Stimulated activated CD8-positive, alpha-beta memory T cell treated with anti-CD3 and anti-CD28 coated beads, Interleukin-12 subunit alpha, Interleukin-12 subunit beta, amount 100 ng/mL, for 24 hours (primary cell): Measurements from ENCODE around the gene MRPL44.
A peak's percentile ranks its signal among the peaks of the same experiment; 100 is the strongest.
"Not testable (repeated sequence)": the region's sequence is repeated elsewhere in the genome, so short reads cannot be mapped to it uniquely, and the experiment has no call there.

Experiments
- DNase-seq: peaks from one replicate; pipeline ENCODE4 v3.0.0-alpha.2; 2020; ENCODE audit errors: extremely low read depth

Gene MRPL44

GRCh38 chr2:223971731-223972130, 14.5 kb downstream of the MRPL44 start:
- DNase-seq, result no peak

- DNase-seq, result no peak
Observed at GRCh38 chr2:223972656-223973102, 15.4 kb downstream of the MRPL44 start.

DNA sequence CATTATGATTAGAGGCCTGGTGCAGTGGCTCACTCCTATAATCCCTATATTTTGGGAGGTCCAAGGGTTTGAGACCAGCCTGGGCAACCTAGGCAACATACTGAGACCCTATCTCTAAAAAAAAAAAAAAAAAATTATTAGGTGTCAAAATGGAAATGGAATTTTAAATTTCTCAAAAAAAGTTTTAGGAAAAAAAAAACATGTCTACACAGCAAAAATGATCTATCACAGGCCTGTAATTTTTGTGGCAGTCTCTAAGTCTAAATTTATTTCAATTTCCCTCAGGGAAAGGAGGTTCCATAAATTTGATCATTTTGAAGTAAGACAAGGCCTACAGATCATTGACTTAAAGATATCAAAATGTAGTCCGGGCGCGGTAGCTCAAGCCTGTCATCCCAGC, 16.3 kb downstream of the MRPL44 start:
- DNase-seq, result no peak

- DNase-seq, result no peak
Observed at GRCh38 chr2:223976635-223977226, 19.5 kb downstream of the MRPL44 start.

GRCh38 chr2:223978451-223978850, 21.2 kb downstream of the MRPL44 start:
- no peak for DNase-seq

- DNase-seq, result no peak
Observed at GRCh38 chr2:223979730-223980396, 22.6 kb downstream of the MRPL44 start.

DNA sequence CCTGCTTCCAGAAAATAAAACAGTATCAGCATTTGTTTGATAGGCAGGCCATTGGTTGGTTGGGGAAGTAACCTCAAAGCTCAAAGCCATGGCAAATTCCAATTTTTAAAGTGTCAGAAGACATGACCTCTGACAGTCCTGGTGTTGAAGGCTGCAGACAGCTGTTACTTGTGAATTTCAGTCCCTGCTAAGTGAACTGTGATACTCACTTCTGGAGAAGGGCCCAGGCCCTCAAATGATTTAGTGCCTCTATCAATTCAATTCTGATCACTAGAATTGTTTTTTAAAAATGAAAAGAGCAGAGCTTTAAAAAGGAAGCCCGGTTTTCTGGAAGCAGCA, 23.1 kb downstream of the MRPL44 start:
- no peak for DNase-seq

DNA sequence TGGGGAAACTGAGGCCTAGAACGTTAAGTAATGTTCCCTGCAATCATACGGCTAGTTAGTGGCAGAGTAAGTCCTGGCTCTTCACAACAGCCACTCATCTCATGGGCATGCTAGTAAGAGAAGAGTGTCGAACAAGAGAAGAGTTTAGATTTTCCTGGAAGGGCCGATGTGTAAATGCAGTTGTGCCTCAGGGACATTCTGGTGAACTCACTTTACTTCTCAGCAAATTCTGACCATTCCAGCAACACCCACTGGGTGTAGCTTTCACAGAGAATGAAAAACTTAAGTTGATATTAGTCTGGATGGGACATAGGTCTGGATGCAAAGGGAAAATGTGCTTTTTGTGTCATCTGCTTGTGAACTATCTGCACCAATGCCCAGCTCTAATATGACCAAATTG, 23.5 kb downstream of the MRPL44 start:
- DNase-seq, result no peak

- DNase-seq, result no peak
Observed at GRCh38 chr2:223981241-223981640, 24.0 kb downstream of the MRPL44 start.

GRCh38 chr2:223989206-223989855, 32.1 kb downstream of the MRPL44 start:
- no peak for DNase-seq

DNA sequence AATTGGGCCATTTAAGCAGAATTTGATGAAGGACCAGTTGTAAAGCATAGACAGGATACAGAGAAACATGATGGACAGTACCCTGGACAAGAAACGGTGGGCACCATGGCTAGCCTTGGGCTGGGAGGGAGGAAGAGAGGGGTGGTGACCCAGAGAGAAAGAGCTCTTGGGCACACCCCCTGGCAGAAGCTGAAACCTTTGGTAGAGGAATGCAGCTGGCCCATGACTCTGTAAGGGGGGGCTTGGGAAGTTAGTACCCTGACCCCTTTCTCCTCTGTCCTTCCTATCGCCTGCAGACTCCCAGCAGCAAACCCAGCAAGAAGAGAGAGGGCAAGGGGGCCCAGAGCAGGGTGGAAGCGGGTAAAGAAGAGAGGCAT, 32.6 kb downstream of the MRPL44 start:
- no peak for DNase-seq

- DNase-seq, result no peak
Observed at GRCh38 chr2:223991611-223992010, 34.3 kb downstream of the MRPL44 start.

DNA sequence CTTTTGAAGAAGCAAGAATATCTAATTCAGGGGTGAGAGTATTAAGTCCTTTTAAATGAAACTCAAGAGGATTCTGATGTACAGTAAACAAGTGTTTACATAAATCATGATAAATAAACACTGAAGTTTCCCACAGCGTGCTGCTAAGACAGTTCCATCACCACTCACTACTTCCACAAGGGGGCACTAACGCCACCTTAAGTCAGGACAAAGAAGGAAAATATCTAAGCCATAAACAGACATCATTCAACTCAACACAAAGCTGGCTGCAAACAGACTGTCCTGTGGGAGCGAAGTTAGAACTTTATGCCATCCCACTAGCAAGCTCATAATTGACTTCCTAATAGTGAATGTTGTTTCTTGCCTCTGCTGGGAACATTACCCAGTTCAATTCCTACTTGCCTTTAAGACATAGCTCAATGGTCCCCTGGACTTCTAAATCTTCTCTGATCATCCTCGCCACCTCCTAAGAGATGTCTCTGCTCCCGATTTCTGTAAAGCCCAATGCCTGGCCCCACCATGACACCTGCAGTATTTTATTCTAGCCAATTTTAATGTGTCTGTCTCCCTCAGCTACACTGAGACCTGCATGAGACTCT, 36.5 kb downstream of the MRPL44 start:
- peak; percentile 19 for DNase-seq

DNA sequence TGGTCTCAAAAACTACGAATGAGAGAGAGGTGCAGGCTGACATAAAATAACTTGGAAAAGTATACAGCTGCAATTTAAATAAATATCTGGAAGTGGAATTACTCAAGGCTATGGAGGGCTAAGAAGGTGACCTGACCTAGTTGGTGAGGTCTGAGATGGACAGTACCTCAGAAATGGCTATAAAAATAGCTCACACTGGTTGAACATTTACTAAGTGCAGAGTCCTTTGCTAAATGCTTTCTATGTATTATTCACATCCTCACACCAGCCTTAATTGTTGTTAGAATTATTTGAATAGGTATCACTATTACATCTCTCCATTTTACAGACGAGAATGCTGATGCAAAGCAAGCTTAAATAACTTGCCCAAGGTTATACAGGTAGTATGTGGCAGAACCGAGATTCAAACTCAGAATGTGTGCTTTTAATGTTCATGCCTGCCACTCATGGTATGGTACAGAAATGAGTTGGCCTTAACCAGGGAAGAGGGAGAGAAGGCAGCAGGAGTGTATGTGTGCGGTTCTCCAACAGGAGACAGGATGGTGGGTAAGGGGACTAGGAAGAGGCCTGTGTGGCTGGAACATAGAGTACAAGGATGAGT, 37.4 kb downstream of the MRPL44 start:
- DNase-seq, result no peak

- DNase-seq, result no peak
Observed at GRCh38 chr2:223995569-223995968, 38.3 kb downstream of the MRPL44 start.

DNA sequence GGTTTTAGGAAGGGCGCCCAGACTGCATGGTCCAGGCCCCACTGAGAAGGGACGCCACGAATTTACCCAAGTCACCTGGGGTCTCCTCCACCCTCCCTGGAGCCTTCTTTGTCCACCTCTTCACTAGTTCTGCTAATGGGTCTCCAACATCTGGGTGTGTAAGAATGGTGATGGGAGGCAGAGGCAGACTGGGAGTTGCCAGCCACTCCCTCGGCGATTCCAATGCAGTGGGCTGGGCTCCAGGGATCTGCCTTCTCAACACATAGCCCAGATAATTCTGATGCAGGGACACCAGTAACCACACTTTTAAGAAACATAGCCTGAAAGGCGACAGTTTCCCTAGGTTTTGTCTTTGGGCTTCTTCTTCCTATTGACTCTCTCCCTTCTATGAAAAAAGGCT, 39.1 kb downstream of the MRPL44 start:
- no peak for DNase-seq

DNA sequence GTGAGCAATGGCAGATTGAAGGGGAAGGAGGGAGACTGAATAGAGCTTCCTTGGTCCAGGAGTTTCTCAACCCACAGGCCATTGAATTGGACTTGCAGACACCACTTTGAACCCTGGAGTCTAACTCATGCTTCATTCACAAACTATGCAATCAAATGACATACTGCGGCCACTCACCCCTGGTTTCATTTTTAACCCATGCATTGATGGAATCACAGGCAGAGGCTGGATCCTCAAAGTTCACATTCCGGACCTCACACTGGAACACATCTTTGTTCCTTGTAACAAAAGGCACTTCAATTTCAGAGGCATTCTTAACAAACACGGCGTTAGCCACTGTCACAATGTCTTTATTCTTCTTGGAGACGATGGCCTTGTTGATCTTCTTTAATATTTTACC, 40.7 kb downstream of the MRPL44 start:
- no peak for DNase-seq

DNA sequence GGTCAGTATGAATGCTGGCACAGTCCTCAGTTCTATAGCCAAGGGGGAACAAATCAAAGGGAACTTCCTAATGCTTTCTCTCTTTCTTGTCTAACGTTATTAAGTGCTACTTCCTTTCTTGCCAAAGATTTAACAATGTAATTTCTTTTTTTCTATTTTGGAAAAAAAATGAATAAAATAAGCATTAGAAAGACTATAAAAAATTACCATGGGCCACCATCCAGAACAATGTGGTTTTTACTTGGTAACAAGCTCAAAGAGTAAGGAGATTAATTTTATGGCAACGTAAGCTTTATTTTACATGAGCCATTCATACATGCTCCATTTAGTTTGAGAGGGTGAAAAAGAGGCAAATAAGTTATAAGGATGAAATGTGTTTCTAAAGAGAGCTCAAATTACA, 41.7 kb downstream of the MRPL44 start:
- DNase-seq, result no peak

- DNase-seq, result no peak
Observed at GRCh38 chr2:223999862-224000261, 42.6 kb downstream of the MRPL44 start.

GRCh38 chr2:224000662-224001061, 43.4 kb downstream of the MRPL44 start:
- not testable (repeated sequence) for DNase-seq

GRCh38 chr2:224004105-224004695, 46.9 kb downstream of the MRPL44 start:
- DNase-seq, result no peak

DNA sequence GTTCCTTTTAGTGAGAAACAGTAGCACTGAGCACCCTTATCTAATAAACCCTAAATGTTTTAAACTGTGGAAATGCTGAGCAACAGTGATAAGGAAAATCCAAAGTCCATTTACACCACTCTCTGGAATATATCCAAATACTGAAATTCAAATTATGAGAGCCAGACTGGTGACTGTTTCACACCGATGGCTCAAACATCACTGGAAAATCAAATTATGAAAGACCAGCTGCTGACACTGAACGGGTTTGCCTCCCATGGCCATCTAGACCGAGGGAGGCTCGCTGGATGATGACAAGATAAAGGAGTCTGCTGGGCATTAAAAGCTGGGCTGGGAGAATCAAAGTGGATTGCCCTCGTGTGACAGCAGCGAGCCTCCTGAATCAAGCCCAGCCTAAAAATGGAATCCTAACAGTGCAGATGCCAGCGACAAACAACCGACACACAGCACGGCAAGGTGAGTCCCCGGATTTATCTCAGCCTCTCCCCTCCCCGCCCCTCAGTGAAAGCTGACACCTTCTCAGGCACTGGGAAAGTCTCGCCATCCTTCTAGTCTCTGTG, 51.5 kb downstream of the MRPL44 start:
- DNase-seq, result no peak
